Measurements from ENCODE around the gene CANT1.
A peak's percentile ranks its signal among the peaks of the same experiment; 100 is the strongest.

GRCh38 chr17:78979780-78980623 lies 29.6 kb downstream of the CANT1 start, which contains the start of gene LGALS3BP:
- peak; percentile 38 for TF ChIP-seq CTCF (CRISPR knock-in tag; IDR thresholded peaks at IDR 0.05)
- no peak for TF ChIP-seq ZFAT (CRISPR knock-in tag; conservative IDR thresholded peaks at IDR 0.05)
- peak; percentile 18; the same call in 1 of the 2 replicates for TF ChIP-seq ZNF747 (CRISPR knock-in tag; IDR thresholded peaks at IDR 0.05; ENCODE audit: borderline replicate concordance)
- TF ChIP-seq RNF2 (conservative IDR thresholded peaks at IDR 0.05; ENCODE audit: low read depth): peak; percentile 21; the same call in 1 of the 2 replicates
- TF ChIP-seq, protein P1, sequence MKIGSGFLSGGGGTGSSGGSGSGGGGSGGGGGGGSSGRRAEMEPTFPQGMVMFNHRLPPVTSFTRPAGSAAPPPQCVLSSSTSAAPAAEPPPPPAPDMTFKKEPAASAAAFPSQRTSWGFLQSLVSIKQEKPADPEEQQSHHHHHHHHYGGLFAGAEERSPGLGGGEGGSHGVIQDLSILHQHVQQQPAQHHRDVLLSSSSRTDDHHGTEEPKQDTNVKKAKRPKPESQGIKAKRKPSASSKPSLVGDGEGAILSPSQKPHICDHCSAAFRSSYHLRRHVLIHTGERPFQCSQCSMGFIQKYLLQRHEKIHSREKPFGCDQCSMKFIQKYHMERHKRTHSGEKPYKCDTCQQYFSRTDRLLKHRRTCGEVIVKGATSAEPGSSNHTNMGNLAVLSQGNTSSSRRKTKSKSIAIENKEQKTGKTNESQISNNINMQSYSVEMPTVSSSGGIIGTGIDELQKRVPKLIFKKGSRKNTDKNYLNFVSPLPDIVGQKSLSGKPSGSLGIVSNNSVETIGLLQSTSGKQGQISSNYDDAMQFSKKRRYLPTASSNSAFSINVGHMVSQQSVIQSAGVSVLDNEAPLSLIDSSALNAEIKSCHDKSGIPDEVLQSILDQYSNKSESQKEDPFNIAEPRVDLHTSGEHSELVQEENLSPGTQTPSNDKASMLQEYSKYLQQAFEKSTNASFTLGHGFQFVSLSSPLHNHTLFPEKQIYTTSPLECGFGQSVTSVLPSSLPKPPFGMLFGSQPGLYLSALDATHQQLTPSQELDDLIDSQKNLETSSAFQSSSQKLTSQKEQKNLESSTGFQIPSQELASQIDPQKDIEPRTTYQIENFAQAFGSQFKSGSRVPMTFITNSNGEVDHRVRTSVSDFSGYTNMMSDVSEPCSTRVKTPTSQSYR (CRISPR knock-in tag; IDR thresholded peaks at IDR 0.05; ENCODE audit: borderline replicate concordance): peak; percentile 9; the same call in 1 of the 2 replicates
- TF ChIP-seq, protein P2, sequence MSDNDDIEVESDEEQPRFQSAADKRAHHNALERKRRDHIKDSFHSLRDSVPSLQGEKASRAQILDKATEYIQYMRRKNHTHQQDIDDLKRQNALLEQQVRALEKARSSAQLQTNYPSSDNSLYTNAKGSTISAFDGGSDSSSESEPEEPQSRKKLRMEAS (IDR thresholded peaks at IDR 0.05): peak; percentile 74; the same call in 1 of the 2 replicates
- peak; percentile 11; the same call in 1 of the 2 replicates for TF ChIP-seq JUN (CRISPR knock-in tag; IDR thresholded peaks at IDR 0.05)
- TF ChIP-seq IRF1 (CRISPR knock-in tag; IDR thresholded peaks at IDR 0.05; ENCODE audit: low read depth): peak; percentile 99
- no peak for TF ChIP-seq SP1 (IDR thresholded peaks at IDR 0.05)
- peak; percentile 51 for TF ChIP-seq SP1 (CRISPR knock-in tag; IDR thresholded peaks at IDR 0.05)
- TF ChIP-seq POLR2A (IDR thresholded peaks at IDR 0.05; ENCODE audit: insufficient read depth in 1 of 2, low read depth in 2 of 2, low read length in 2 of 2): peak; percentile 97 to 98
- TF ChIP-seq, protein P3, sequence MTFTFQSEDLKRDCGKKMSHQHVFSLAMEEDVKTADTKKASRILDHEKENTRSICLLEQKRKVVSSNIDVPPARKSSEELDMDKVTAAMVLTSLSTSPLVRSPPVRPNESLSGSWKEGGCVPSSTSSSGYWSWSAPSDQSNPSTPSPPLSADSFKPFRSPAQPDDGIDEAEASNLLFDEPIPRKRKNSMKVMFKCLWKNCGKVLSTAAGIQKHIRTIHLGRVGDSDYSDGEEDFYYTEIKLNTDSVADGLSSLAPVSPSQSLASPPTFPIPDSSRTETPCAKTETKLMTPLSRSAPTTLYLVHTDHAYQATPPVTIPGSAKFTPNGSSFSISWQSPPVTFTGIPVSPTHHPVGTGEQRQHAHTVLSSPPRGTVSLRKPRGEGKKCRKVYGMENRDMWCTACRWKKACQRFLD (CRISPR knock-in tag; IDR thresholded peaks at IDR 0.05; ENCODE audit: borderline replicate concordance): no peak
- no peak for TF ChIP-seq DNMT1 (CRISPR knock-in tag; IDR thresholded peaks at IDR 0.05)
- peak; percentile 86; the same call in 1 of the 2 replicates for TF ChIP-seq STAT5B (CRISPR knock-in tag; IDR thresholded peaks at IDR 0.05)
